Nephron progenitor cell (in vitro differentiated cells): ENCODE results near the gene CNTNAP4.
A peak's percentile ranks its signal among the peaks of the same experiment; 100 is the strongest.

Experiments
- DNase-seq: peaks from one replicate; pipeline ENCODE4 v3.0.0; 2021
- H3K27ac Mint-ChIP-seq: 2 replicates; pipeline ENCODE4 v1.8.0; 2021; ENCODE audit warnings: mild to moderate bottlenecking, moderate library complexity, mixed read lengths
- H3K27me3 Mint-ChIP-seq: 2 replicates; pipeline ENCODE4 v1.8.0; 2021; ENCODE audit warnings: mild to moderate bottlenecking, low read depth, mixed read lengths; ENCODE audit not compliant: poor library complexity
- H3K36me3 Mint-ChIP-seq: 2 replicates; pipeline ENCODE4 v1.8.0; 2021; ENCODE audit warnings: low read depth, mixed read lengths
- H3K4me1 Mint-ChIP-seq: 2 replicates; pipeline ENCODE4 v1.8.0; 2021; ENCODE audit warnings: mixed read lengths
- H3K4me3 Mint-ChIP-seq: 2 replicates; pipeline ENCODE4 v1.8.0; 2021; ENCODE audit warnings: mild to moderate bottlenecking, moderate library complexity, mixed read lengths
- H3K9me3 Mint-ChIP-seq: 2 replicates; pipeline ENCODE4 v1.8.0; 2021; ENCODE audit warnings: mild to moderate bottlenecking, moderate library complexity, mixed read lengths
- TF ChIP-seq, protein P1 (sequence below): fragments of 200-600 bp; sonication (generic); IDR thresholded peaks from 2 replicates; pipeline ENCODE4 v1.5.0; 2021; ENCODE audit warnings: antibody characterized with exemption

CNTNAP4 gene

DNA sequence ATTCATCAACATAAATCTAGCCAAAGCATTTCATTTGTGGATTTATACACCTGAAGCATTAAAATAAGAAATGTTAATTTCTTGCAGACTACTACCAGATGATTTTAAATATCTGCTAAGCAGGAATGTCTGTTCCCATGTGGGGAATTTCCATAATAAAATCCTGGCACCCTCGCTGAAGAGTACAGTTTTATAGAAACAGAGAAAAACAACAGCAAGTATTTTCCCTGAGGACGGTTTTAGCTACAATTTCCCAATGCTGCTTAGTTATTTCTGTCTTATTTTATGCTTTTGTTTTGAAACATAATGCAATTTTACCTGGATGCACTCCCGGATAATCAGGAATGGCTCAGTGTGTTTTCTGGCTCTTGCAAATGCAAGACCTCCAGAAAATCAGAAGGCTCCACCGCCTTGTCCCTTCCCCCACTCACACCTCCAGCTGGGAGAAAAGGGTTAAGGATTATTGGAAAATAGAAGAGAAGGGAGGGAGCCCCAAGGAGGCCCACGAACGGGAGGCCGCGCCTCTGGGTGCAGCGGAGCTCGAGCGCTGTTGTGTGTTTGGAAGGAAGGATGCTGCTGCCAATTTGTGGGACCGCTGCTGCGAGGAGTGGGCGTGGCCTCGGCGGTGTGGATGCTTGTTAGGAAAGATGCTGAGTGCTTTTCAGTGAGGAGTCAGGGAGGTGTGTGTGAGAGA lies at the start of gene CNTNAP4:
Gene CNTNAP4 (plus strand): TSS at position 657 of the 694 bp plus-strand sequence. CDS start 262 bp downstream, outside the sequence.
- H3K27me3 Mint-ChIP-seq, result peaks cover 15% of the 10 kb centered on the region

DNA sequence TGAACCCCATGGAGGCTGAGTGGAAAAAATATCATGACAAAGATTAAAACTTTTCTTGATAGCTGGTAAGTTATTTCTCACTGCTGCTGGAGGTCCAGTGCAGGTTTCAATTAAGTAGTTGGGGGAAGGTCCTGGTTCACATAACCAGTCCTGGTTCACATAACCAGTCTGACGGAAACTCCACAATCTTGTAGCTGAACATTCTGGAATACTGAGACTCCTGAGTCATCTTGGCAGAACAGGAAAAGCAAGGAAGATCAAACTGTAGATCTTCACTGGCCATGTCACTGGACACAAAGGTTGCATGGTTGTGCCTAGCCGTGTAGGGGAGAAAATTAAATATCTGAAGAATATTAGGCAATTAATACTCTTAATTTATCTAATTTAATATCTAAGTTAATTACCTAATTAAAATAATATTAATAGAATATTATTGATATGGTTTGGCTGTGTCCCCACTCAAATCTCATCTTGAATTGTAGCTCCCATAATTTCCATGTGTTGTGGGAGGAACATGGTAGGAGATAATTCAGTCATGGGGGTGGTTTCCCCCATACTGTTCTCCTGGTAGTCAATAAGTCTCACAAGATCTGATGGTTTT lies 48.6 kb upstream of the CNTNAP4 start:
- Mint-ChIP-seq H3K9me3 (peaks cover 12% of the 10 kb centered on the region), H3K27me3 (no peaks in the 10 kb centered on the region), H3K4me3 (no peak overlapping the region), H3K4me1 (peaks cover 10% of the 10 kb centered on the region), H3K27ac (no peak overlapping the region), H3K36me3 (no peaks in the 10 kb centered on the region)
- no peak for DNase-seq
- TF ChIP-seq, protein P1, sequence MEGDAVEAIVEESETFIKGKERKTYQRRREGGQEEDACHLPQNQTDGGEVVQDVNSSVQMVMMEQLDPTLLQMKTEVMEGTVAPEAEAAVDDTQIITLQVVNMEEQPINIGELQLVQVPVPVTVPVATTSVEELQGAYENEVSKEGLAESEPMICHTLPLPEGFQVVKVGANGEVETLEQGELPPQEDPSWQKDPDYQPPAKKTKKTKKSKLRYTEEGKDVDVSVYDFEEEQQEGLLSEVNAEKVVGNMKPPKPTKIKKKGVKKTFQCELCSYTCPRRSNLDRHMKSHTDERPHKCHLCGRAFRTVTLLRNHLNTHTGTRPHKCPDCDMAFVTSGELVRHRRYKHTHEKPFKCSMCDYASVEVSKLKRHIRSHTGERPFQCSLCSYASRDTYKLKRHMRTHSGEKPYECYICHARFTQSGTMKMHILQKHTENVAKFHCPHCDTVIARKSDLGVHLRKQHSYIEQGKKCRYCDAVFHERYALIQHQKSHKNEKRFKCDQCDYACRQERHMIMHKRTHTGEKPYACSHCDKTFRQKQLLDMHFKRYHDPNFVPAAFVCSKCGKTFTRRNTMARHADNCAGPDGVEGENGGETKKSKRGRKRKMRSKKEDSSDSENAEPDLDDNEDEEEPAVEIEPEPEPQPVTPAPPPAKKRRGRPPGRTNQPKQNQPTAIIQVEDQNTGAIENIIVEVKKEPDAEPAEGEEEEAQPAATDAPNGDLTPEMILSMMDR, result no peak

More for the DNA sequence above, at the start of gene CNTNAP4:
- H3K36me3 Mint-ChIP-seq, result no peaks in the 10 kb centered on the region
- H3K27ac Mint-ChIP-seq, result no peak within 1 kb of the TSS
- H3K9me3 Mint-ChIP-seq, result peaks cover 6% of the 10 kb centered on the region
- TF ChIP-seq, protein P1, result no peak
- peak within 1 kb of the TSS; percentile 74 for H3K4me3 Mint-ChIP-seq
- no peaks in the 10 kb centered on the region for H3K4me1 Mint-ChIP-seq
- DNase-seq, result peak; percentile 63

DNA sequence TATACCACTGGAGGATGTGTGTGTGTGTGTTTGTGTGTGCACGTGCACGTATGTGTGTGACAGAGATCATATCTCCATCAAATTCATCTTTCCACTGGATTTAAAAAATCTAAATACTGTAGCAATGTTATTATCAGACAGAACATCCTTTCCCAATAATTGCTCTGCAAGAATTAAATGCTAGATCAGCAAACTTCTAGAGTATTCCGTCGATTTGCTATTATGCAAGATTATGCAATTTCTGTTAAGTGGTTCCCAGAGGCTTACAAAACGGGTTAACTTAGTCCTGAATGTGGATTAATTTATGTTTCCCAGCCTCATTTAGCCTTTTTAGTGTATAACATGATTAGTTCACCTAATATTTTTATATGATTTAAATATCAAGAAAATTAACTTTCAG lies 44.5 kb upstream of the CNTNAP4 start:
- Mint-ChIP-seq H3K9me3 (peaks cover 10% of the 10 kb centered on the region), H3K27me3 (no peaks in the 10 kb centered on the region), H3K27ac (no peak overlapping the region), H3K4me1 (no peaks in the 10 kb centered on the region), H3K4me3 (no peak overlapping the region), H3K36me3 (no peaks in the 10 kb centered on the region)
- TF ChIP-seq, protein P1, result no peak
- DNase-seq, result no peak

DNA sequence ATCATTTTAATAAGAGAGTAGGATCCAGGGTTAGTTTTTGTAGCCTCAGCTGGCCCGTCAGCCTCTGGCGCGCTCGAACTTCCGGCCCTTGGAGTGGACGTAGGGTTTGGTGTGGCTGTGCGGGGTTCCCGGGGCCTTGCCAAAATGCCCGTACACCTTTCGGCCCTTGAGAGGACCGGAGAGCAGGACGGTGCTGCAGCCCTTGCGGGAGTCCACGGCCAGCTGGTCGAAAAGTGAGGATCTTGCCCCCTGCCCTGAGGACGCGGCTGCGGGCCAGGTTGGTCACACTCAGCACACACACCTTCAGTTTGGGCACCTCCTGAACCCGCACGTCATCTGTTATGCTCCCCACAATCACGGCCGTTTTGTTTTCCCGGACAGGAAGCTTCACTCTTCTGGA lies 42.2 kb upstream of the CNTNAP4 start:
- no peaks in the 10 kb centered on the region for H3K27me3 Mint-ChIP-seq
- H3K27ac Mint-ChIP-seq, result no peak overlapping the region
- no peaks in the 10 kb centered on the region for H3K4me1 Mint-ChIP-seq
- H3K9me3 Mint-ChIP-seq, result no peaks in the 10 kb centered on the region
- TF ChIP-seq, protein P1, result no peak
- DNase-seq, result no peak
- H3K36me3 Mint-ChIP-seq, result no peaks in the 10 kb centered on the region
- no peak overlapping the region for H3K4me3 Mint-ChIP-seq

DNA sequence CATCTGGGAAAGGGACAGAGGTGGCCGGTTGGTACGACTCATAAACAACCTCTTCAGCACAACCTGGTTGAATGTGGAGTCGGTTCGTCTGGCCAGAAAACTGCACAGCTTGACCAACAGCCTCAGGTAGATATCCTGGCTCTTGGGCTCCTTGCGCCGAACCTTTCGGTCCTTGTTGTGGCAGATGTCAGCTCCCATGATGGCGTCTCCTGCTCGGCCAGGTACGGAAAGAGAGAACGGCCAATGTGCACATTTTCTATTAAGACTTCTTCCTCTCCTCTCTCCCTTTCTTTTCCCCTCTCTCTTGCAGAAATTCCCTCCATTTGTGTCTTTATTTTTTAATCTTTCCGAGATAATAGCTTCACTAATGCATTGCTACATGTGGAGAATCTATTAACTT lies 41.8 kb upstream of the CNTNAP4 start:
- no peak overlapping the region for H3K4me3 Mint-ChIP-seq
- H3K9me3 Mint-ChIP-seq, result no peaks in the 10 kb centered on the region
- TF ChIP-seq, protein P1, result no peak
- peak overlapping the region; percentile 33 for H3K27ac Mint-ChIP-seq
- H3K36me3 Mint-ChIP-seq, result no peaks in the 10 kb centered on the region
- H3K4me1 Mint-ChIP-seq, result no peaks in the 10 kb centered on the region
- peaks cover 3% of the 10 kb centered on the region for H3K27me3 Mint-ChIP-seq
- no peak for DNase-seq

DNA sequence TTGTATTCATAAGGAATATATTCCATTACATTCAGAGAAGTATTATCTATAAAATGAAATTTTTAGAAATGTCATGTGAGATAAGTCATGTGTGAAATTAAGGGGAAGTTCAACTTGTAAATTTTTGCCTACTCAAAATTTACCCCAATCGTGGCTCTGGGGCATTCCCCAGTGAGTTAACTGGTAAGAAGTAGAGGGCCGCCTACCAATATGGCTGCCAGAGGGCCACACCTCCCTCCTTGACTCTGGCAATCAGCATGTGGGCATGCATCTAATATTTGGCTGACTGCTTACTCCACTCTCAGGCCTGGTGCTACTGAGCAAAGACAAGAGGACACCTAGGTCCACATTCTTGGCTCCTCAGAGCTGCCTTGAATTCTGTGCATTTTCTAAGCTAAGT lies 39.7 kb upstream of the CNTNAP4 start:
- Mint-ChIP-seq H3K27ac (no peak overlapping the region), H3K9me3 (no peaks in the 10 kb centered on the region), H3K4me3 (no peak overlapping the region), H3K27me3 (peaks cover 4% of the 10 kb centered on the region), H3K4me1 (no peaks in the 10 kb centered on the region), H3K36me3 (no peaks in the 10 kb centered on the region)
- TF ChIP-seq, protein P1, result no peak
- DNase-seq, result no peak
